Activated T-helper 9 cell treated with anti-CD3 and anti-CD28 coated beads, Interleukin-2, amount 50 U/mL, for 16 hours (primary cell): Measurements from ENCODE around the gene C19orf18.
"Not testable (repeated sequence)": the region's sequence is repeated elsewhere in the genome, so short reads cannot be mapped to it uniquely, and the experiment has no call there.

Experiments
- DNase-seq: peaks from one replicate; pipeline ENCODE4 v3.0.0-alpha.2; 2020; ENCODE audit warnings: low read depth

C19orf18 gene

DNA sequence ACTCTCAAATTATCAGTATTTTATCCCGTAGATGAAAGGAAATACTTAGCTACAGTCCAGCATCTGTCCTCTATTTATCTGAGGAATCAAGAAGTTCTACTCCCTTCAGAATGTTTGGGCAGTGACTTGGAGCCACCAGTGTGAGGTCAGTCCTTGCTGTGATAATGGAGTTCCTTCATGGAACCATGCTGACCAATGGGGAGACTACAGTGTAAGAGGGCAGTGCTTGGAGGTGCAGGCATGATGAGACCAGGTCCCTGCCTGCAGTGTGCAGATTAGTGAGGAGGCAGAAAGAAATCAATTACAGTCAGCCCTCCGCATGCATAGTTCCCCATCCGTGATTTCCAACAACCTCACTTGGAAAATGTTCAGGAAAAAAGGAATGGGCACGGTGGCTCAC, at the start of gene C19orf18:
Gene C19orf18 (minus strand): TSS at position 101 of the 400 bp plus-strand sequence. CDS start 102 bp downstream, outside the sequence.
- DNase-seq: no peak

DNA sequence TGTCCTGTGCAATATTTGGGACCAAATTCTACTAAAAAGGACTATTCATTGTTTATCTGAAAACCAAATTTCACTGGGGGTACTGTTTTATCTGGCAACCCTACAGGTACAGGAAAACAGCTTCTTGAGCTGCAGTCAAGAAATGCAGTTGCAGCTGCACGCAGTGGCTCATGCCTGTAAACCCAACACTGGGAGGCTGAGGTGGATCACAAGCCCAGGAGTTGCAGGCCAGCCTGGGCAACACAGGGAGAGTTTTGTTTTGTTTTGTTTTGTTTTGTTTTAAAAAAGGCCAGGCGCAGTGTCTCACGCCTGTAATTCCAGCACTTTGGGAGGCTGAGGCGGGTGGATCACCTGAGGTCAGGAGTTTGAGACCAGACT, 47.9 kb upstream of the C19orf18 start:
- DNase-seq: no peak

DNA sequence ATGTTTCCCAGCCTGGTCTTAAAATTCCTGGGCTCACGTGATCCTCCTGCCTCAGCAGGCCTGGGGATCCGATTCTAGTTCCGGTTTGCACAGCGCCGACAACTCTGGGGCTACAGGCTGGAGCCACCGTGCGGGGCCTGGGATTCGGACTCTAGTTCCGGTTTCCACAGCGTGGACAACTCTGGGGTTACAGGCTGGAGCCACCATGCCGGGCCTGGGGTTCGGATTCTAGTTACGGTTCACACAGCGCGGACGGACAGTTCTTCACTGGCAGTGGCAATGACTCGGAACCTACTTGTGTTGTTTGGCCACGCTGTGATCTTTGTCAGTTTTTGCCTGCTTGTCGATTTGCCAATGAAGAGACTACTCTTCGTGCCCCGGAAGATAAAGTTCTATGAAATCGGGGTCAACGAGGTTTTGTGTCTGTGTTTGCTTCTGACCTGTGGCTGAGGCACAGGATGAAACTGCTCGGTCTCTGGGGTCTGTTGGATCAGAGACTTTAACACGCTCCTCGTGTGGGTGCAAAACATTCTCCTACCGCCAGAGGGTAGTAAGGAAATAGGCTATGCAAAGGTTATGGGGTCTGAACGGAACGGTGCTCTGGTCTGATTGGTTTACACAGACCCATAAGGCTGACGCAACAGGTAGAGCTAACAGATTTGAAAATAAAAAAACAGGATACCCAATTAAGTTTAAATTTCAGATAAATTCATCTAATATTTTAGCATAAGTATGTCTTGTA, 47.4 kb upstream of the C19orf18 start:
- DNase-seq: no peak

DNA sequence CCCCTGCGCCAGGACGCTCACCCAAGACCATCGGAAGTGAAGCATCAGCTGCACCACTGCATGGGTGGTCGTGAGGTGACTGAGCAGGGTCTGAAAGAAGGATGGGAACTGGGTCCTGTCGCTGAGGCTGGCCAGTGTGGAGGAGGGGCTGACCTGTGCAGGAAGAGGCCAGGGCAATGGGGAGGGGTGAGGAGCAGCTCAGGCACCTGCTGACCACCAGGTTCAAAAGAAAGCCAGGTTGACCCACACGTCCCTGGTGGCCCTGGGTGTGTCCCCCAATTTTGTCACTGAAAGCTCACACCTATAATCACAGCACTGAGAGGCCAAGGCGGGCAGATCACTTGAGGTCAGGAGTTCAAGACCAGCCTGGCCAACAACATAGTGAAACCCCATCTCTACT, 45.8 kb upstream of the C19orf18 start:
- no peak for DNase-seq

DNA sequence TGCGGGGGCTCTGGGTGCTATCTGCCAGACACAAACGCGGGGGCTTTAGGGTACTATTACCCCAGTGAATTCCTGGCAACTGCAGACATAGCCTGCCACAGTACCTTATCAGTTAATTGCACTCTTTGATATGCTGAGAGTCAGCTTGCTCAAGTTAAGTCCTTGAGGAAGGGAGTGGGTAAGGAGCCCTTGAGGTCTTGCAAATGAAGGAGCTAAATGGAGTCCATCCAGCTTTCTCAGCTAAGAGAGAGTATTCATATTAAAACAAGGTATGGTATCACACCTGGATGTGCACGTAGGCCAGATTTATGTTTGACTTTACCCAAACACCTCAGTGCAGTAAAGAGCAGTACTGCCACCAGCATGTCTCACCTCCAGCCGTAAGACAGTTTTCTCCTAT, 39.8 kb upstream of the C19orf18 start:
- no peak for DNase-seq

DNA sequence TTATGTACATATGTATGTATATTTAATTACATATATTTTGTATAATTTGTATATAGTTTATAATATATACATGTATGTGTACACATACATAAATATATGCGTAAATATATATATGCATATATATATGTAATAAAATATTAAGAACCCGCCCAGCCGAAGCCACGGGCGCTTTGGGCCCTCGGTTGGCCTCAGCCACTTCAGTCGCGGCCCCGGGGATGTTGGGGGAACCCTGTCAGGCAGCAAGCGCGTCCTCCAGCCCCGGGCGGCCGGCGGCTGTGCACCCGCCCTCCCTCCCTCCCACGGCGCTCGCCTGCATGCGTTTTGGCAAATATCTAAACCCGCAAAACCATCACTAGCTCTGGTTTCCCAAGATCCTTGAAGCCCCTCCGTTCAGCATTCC, 36.2 kb upstream of the C19orf18 start:
- DNase-seq: no peak

DNA sequence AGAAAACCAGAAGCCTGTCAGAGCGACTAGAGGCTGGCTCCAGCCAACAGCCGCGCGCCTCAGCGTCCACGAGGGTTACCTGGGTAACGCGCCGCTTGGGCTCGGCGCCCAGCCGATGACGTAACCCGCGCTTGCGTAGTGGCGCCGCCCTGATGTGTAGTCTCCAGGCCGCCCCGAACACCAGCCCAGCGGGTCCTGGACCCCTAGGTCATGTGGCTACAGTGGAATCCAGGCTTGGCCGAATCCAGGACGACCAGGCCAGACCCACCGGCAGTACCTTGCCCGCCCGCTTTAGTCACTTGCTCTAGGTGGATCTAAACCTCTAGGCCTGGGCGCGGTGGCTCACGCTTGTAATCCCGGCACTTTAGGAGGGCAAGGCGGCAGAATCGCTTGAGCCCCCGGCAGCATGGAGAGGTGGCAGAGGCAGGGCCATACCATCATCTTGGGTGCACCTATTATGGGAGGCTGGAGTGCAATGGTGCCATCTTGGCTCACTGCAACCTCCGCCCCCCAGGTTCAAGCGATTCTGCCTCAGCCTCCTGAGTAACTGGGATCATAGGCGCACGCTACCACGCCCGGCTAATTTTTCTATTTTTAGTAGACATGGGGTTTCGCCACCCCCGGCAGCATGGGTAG, 35.5 kb upstream of the C19orf18 start:
- peak; percentile 18 for DNase-seq

DNA sequence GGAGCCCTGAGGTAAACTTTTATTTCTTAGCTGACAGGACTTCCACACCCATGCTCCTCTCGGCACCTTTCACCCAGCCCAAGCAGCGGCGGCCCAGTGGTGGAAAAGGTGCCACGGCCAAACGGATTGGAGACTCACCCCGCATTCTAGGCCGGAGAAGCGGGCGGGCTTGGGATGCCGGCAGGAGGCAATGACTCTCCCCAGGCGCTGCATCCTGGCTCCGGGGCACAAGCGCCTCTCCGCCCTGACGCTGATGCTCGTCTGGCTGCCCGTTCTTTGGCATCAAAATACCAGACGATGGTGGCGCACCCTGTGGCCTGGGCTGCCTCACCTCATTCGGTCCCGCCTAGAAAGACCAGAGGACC, 34.9 kb upstream of the C19orf18 start:
- DNase-seq: no peak

DNA sequence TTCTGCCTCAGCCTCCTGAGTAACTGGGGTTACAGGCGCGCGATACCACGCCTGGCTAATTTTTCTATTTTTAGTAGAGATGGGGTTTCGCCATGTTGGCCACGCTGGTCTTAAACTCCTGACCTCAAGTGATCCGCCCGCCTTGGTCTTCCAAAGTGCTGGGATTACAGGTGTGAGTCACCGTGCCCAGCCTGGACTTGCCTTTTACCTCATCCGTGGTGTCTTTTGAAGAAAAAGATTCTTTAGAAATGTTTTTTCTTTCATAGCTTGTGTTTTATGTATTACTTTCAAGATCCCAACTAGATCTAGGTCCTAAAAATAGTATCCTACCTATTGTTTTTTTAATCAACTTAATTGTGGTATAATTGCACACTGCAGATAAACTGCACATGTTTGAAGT, 34.5 kb upstream of the C19orf18 start:
- not testable (repeated sequence) for DNase-seq

DNA sequence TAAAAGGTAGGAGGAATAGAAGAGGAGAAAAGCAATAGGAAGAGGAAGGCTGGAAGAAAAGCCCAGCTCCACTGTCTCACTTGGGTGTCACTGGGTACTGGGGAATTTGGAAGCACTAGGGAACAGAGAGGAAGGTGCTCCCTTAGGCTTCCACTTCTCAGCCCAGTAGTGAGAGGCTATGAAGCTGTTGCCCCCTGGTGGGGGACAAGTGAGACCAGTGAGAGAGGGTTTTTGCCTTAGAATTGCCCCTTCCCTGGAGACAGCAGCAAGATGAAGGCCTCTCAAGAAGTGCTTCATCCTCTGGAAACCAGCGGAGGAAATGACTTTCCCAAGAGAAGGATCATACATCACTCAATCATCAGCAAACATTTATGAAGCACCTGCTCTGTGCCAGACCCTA, 33.0 kb upstream of the C19orf18 start:
- DNase-seq: no peak

DNA sequence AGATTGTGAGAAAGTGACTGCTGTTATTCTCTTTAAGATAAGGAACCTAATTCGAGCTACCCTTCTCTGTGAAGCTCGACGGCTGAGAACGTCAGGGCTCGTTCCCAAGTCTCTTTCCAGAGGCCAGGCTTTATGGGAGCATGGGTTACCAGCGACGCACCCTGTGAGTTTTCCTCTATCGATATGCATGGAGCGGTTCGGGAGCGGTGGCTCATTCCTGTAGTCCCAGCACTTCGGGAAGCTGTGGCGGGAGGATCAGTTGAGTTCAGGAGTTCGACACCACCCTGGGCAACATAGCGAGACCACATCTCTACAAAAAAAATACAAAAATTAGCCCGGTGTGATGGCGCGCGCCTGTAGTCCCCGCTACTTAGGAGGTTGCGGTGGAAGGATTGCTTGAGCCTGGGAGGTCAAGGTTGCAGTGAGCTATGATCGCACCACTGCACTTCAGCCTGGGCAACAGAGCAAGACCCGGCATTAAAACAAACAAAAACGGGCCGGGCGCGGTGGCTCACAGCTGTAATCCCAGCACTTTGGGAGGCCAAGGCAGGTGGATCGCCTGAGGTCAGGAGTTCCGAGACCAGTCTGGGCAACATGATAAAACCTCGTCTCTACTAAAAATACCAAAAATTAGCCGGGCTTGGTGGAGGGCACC, 29.0 kb upstream of the C19orf18 start:
- DNase-seq: no peak

DNA sequence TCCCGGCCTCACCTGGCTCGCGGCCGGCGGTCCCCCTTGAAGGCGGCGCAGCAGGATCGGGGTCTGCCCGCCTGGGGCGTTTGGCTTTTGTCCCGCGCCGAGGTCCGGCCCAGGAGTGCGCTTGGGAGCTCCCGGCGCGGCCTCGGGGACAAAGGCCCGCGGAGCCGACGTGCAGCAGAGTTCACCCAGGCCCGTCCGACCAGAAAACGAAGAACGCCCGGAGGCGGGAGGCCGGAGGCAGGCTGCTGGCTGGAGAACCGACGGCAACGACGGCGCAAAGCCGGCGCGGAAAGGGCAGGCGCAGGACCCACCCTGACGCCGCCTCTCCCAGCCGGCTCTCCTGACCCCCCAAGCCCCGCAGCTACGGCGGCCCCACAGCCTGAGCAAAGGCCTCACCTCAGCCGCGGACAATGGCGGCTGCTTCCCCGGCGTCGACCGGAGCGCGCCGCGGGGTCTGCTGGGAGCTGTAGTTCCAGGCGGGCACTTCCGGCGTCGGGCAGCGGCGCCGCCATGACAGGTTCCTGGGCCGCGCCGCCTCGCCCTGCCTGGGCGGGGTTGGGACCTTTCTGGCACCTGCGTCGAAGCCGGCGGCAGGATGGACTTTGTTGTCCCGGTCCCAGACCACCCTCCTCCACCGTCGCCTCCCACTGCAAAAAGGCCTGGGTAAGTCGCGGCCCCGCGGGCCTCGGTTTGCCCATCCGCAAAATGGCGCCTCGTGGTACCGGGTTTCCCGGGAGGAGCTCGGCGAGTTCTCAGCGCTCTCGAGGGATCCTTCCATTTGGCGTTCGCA, 28.2 kb upstream of the C19orf18 start, which contains the start of gene ZNF606:
Gene ZNF606 (minus strand): TSS at position 437 of the 790 bp plus-strand sequence. CDS start 1,501 bp downstream, outside the sequence.
- DNase-seq: peak; percentile 78

DNA sequence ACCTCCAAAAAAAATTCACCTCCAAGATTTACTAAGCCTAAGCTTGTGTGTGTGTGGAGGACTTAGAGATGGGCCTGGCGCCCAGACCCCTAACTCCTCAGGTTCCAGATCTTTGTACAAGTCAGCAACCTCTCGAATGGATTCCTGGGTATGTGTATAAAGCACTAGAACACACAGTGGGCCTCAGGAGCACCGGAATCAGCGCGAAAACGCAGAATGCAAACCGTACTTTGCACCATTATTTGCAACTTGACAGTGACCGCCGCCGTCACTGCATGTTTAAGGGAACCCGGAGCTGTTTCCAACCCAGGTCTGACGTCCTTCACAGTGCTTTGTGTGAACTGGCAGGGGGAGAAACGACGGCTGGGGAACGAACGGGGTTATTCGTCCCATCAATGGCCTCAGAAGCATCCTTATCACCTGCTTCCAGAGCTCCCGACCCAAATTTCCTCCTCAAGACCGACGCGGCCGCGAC, 27.6 kb upstream of the C19orf18 start:
- no peak for DNase-seq

DNA sequence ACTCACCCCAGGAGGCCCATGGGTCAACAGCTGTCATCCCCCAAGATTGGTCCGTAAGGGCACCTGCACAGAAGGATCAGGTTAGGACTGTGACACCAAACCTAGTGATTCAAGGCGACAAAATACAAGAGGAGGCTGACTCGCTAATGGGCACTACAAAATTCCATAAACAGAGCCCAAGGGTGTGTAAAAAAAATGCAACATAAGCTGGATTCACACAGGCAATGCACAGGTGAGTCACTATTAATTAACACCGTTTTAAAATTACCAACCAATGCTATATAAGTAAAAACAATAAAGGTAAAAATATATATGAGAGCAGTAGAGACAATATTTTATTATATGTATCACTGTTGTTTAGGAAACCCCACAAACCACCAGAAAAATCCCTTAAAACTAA, 26.3 kb upstream of the C19orf18 start:
- no peak for DNase-seq

DNA sequence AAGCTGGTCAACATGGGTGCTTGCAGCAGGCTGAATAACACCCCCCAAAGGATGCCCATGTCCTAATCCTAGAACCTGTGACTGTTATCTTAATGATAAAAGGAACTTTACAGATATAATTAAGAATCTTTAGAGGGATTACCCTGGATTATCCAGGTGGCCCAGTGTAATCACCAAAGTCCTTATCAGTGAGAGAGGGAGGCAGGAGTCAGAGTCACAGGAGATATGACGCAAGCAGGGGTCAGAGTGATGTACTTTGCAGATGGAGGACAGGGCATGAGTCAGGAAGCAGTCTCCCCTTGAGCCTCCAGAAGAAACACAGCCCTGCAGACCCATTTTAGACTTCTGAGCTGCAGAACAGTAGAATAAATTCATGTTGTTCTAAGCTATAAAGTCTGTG, 18.5 kb upstream of the C19orf18 start:
- DNase-seq: no peak

DNA sequence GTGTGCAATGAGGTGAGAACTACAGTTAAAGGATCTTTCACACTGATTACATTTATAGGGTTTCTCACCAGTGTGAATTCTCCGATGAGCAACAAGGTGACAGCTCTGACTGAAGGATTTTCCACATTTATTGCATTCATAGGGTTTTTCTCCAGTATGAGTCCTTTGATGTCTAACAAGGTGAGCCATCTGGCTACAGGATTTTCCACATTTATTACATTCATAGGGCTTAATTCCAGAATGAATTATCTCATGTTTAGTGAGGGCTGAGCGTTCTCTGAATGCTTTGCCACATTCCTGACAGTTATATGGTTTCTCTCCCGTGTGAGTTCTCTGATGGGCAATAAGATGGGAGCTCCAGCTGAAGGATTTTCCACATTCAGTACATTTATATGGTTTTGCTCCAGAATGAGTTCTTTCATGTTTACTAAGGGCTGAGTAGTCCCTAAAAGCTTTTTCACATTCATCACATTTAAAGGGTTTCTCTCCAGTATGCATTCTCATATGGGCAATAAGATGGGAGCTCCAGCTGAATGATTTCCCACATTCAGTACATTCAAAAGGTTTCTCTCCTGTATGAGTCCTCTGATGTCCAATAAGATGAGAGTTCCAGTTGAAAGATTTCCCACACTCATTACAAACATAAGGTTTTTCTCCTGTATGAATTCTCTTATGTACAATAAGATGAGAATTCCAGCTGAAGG, 4.4 kb upstream of the C19orf18 start:
- DNase-seq: no peak

DNA sequence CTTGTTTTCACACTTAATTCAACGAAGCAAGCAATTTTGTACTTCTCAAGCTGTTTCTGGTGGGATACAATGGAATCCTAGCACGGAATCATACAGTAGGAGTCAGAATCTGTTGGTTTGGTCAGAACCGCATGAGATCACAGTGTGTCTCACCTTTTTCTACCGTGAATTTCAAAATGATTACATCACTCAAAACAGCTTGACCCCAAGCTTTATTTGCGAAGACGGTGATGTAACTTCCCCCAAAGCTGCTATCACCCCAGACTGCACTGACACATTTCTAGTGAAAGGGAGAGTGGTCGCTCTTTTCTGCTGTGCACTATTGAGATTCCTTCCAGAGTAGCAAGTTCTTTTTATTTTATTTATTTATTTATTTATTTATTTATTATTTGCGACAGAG, 9.6 kb downstream of the C19orf18 start:
- no peak for DNase-seq

DNA sequence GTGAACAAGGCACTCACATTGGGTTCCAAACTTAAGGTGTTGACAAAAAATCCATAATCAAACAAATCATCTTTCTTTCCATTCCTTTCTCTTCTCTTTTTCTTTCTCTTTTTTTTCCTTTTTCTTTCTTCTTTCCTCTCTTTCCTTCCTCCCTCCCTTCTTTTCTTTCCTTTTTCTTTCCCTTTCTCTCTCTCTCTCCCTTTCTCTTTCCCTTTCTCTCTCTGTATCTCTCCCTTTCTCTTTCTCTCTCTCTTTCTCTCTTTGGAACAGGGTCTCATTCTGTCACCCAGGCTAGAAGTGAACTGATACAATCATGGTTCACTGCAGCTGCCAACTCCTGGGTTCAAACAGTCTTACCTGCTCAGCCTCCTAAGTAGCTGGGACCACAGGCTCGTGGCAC, 12.5 kb downstream of the C19orf18 start:
- no peak for DNase-seq

DNA sequence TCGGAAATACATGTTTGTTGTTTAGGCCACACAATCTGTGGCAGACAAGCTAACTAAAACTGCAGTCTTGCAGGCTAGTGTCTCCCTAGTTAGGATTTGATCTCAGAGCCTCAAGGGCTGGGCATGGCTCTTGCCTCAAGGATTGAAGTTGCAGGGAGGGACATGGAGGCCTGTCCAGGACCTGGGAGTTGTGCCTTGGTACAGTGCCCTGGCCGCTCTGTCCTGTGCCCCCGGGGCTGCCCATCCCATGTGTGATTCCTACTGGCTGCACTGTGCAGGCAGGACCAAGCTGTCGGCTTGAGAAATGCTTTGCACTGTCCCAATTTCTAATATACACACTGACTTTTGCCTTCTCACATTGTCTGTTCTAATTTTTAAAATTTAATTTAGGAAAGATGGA, 19.3 kb downstream of the C19orf18 start:
- DNase-seq: no peak

DNA sequence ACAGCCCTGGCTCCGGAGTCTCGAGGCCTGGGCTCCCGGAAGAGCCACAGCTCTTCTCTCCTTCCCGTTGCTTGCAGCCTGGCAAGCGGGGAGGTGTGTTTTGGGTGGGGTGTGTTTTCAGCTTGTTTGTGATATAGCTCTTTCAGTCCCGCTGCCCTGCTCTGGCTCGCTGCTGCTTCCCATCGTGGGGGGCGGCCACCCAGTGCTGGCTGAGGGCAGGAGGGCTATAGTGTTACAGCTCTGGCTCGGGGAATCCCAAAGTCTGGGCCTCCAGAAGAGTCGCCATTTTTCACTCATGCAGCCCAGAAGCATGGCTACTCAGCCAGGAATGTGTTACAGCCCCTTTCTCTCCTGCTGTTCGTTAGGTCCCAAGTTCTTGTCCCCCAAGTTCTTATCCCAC, 24.6 kb downstream of the C19orf18 start:
- no peak for DNase-seq

DNA sequence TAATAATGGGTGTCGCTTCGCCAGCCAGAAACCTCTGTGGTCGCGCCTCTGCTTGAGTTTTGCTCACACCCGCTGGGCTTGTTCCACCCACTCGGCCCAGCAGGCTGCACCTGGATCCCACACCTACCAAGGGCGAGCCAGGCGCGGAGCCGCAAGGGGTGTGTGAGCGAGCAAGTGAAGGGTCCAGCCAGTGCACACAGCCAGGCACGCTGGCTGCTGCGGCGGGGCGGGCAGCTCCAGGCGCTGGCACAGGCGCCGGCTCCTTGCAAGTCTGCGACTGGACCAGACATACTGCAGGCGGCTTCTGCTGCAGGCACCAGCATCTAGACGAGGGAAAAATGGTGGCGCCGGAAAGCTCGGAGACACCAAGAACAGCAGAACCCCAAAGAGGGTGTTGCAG, 25.0 kb downstream of the C19orf18 start:
- DNase-seq: no peak
